Measurements from ENCODE around the gene COX7A2L.

The COX7A2L gene

GRCh38 chr2:42317945-42318344 lies 43.1 kb downstream of the COX7A2L start:
- no peak for DNase-seq (ENCODE audit: low spot score)

GRCh38 chr2:42317486-42317885 lies 43.5 kb downstream of the COX7A2L start:
- DNase-seq (ENCODE audit: low spot score), result no peak

GRCh38 chr2:42316910-42317309 lies 44.1 kb downstream of the COX7A2L start:
- no peak for DNase-seq (ENCODE audit: low spot score)

GRCh38 chr2:42315844-42316470 lies 45.1 kb downstream of the COX7A2L start:
- no peak for DNase-seq (ENCODE audit: low spot score)

- DNase-seq (ENCODE audit: low spot score), result no peak
These were observed 46.0 kb downstream of the COX7A2L start for GRCh38 chr2:42314892-42315468.

GRCh38 chr2:42312106-42312505 lies 48.9 kb downstream of the COX7A2L start:
- DNase-seq (ENCODE audit: low spot score), result no peak

- DNase-seq (ENCODE audit: low spot score), result no peak
These were observed 51.0 kb downstream of the COX7A2L start for GRCh38 chr2:42310007-42310515.

- DNase-seq (ENCODE audit: low spot score), result no peak
These were observed 51.7 kb downstream of the COX7A2L start for GRCh38 chr2:42309366-42309765.

GRCh38 chr2:42307180-42307579 lies 53.8 kb downstream of the COX7A2L start:
- DNase-seq (ENCODE audit: low spot score), result no peak

- DNase-seq (ENCODE audit: low spot score), result no peak
These were observed 56.8 kb downstream of the COX7A2L start for GRCh38 chr2:42304059-42304713.

GRCh38 chr2:42303252-42303651 lies 57.8 kb downstream of the COX7A2L start:
- DNase-seq (ENCODE audit: low spot score), result no peak

GRCh38 chr2:42300527-42300926 lies 60.5 kb downstream of the COX7A2L start:
- DNase-seq (ENCODE audit: low spot score), result no peak
